ENCODE data around the gene PSPN.

DNA sequence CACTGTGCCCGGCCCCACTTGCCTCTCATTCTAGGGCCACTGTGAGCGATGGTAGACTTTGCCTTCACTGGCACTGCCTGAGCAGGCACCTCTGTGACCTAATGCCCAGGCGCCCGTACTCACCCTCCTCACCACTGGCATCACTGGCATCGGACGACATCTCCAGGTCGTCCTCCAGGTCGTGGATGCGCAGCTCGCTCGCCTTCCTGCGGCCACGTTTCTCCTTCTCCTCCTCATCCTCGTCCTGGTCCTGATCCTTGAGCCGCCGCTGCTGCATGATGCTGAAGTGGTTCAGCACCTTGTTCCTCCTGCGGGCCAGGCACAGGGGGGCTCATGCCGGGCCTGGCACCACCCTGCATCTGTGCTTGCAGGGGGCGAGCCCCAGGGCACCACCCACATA lies 7.5 kb upstream of the PSPN start:
- TF ChIP-seq, protein P1, sequence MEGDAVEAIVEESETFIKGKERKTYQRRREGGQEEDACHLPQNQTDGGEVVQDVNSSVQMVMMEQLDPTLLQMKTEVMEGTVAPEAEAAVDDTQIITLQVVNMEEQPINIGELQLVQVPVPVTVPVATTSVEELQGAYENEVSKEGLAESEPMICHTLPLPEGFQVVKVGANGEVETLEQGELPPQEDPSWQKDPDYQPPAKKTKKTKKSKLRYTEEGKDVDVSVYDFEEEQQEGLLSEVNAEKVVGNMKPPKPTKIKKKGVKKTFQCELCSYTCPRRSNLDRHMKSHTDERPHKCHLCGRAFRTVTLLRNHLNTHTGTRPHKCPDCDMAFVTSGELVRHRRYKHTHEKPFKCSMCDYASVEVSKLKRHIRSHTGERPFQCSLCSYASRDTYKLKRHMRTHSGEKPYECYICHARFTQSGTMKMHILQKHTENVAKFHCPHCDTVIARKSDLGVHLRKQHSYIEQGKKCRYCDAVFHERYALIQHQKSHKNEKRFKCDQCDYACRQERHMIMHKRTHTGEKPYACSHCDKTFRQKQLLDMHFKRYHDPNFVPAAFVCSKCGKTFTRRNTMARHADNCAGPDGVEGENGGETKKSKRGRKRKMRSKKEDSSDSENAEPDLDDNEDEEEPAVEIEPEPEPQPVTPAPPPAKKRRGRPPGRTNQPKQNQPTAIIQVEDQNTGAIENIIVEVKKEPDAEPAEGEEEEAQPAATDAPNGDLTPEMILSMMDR (IDR thresholded peaks at IDR 0.05) = no peak
- TF ChIP-seq POLR2A (IDR thresholded peaks at IDR 0.05) = no peak

All from testis (tissue), 2 donors.